Measurements from ENCODE around the gene PIEZO2.

- no peak for TF ChIP-seq POLR2A (IDR thresholded peaks at IDR 0.05; ENCODE audit: low read depth, low read length)
- TF ChIP-seq TAF1 (IDR thresholded peaks at IDR 0.05; ENCODE audit: borderline replicate concordance, low read depth, low read length) = no peak
Measured at GRCh38 chr18:10838553-10838952, 310.8 kb downstream of the PIEZO2 start.

Measured in GM12892 (cell line).